ENCODE results near the gene FAM187B.
"Not testable (repeated sequence)": the region's sequence is repeated elsewhere in the genome, so short reads cannot be mapped to it uniquely, and the experiment has no call there.

The FAM187B gene

GRCh38 chr19:35211545-35212230 is 16.9 kb downstream of the FAM187B start:
- peak; percentile 62 for DNase-seq

DNA sequence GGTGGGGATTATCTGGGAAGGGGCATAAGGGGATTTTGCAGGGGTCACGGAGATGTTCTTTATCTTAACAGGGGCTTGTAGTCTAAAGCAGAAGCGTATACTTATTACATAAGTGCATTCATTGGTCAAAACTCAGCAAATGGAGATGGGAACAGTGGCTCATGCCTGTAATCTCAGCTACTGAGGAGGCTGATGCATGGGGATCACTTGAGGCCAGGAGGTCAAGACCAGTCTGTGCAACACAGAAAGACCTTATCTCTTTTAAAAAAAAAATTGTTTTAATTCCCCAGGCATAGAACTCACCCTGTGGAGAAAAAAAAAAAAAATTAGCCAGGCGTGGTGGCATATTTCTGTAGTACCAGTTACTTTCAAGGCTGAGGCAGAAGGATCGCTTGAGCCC is 18.9 kb downstream of the FAM187B start:
- DNase-seq, result no peak

GRCh38 chr19:35208121-35208520 is 20.4 kb downstream of the FAM187B start:
- DNase-seq, result no peak

DNA sequence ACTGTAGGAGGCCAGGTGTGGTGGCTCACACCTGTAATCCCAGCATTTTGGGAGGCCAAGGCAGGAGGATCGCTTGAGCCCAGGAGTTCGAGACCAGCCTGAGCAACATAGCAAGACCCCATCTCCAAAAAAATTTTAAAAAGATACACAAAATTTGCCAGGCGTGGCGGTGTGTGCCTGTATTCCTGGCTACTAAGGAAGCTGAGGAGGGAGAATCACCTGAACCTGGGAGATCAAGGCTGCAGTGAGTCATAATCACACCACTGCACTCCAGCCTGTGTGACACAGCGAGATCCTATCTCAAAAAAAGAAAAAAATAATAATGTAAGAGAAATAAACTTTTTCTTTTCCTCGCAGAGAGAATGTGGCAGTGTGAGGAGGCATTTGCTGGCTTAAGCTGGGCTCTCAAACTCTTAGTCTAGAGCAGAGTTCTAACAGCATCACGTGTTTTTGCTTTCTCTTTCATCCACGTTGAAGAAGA is 21.1 kb downstream of the FAM187B start:
- no peak for DNase-seq

DNA sequence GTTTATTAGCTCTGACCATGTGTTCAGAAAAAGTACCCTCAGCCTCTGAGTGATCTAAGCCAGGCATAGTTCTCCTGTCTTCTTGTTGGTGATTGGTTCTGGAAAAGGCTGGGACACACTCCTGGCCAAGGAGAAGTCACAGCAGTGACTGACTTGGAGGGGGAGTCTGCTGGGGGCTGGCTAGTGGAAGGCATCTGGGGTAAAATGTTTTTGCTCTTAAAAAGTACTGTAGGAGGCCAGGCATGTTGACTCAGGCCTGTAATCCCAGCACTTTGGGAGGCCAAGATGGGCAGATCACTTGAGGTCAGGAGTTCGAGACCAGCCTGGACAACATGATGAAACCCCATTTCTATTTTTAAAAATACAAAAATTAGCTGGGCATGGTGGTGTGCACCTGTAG is 21.7 kb downstream of the FAM187B start:
- no peak for DNase-seq

DNA sequence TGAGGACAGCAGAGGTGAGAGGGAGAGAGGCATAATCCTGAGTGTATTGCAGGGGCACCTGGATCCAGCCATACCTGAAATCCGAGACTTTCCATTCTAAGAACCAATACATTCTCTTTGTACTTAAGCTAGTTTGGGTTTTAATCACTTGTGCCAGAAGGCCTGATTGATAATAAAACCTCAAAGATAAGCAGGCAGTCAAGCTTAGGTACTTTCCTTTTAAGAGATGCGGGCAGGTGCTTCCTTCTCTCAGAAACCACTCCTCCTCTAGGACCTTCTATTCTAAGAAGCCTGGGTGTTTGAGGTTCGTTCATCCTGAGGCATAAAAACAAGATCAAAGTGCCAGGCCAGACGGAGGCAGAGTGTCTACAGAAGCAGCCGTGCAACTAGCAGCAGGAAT is 22.2 kb downstream of the FAM187B start:
- DNase-seq, result peak; percentile 62

GRCh38 chr19:35205733-35206323 is 22.7 kb downstream of the FAM187B start:
- no peak for DNase-seq

- peak; percentile 72 for DNase-seq
These were observed 23.5 kb downstream of the FAM187B start for GRCh38 chr19:35204799-35205732.

DNA sequence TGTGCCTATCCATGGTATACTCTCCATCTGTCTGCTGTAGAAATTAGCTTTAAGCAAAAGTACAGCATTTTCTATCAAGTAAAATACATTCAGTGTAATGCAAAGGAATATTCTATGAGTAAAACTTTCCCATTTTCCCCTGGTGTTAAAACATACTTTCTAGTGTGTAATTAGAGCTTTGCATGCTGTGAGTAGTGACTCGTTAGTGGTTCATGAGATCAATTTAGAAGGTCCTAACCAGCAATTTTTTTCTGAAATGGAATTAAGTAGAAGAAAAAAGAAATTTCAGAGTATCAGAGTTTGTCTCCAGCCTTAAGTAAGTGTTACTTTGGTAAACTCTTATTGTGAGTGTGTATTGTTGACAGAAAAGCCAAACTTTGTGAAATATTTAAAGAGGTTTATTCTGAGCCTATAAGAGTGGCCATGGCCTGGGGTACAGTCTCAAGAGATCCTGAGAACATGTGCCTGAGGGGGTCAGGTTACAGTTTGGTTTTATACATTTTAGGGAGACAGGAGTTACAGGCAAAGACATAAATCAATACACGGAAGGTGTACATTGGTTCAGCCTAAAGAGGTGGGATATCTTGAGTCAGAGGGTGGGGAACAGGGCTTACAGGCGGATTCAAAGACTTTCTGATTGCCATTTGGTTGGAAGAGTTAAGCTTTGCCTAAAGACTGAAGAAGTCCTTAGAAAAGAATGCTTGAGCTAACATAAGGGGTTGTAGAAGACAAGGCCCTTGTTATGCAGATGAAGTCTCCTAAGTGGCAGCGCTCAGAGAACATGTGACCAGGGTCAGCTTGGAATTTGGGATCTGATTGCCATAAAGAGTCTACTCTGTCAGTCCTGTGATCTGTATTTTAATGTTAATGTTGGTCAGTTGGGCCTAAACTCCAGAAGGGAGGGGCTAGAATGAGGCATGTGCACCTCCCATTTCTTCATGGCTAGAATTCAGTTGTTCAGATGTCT is 25.5 kb downstream of the FAM187B start:
- DNase-seq, result no peak

DNA sequence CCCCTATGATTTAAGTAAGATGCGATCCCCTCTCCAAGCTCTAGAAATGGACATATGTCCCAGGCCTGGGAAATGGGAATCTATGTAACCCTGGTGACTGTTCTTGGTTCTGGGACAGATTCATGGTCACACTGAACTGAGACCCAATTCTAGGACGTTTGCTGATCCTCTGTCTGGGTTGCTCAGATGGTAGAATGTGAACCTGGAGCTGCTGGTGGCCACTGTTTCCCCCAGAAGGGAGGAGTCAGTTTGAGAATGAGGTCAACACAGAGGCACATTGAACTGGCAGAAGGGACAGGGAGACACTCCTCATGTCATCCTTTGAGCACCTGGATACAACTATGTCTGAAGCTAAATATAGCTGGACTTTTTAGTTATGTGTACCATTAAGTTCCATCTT is 29.1 kb downstream of the FAM187B start:
- no peak for DNase-seq

DNA sequence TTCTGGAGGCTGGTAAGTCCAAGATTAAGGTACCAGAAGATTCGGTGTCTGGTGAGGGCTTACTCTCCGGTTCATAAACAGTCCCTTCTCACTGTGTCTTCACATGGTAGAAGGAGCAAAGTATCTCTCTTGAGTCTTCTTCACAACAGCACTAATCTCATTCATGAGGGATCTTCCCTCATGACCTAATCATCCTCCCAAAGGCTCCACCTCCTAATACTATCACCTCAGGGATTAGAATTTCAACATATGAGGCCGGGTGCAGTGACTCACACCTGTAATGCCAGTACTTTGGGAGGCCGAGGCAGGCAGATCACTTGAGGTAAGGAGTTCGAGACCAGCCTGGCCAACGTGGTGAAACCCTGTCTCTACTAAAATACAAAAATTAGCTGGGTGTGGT is 31.7 kb downstream of the FAM187B start:
- not testable (repeated sequence) for DNase-seq

GRCh38 chr19:35195830-35196229 is 32.7 kb downstream of the FAM187B start:
- no peak for DNase-seq

DNA sequence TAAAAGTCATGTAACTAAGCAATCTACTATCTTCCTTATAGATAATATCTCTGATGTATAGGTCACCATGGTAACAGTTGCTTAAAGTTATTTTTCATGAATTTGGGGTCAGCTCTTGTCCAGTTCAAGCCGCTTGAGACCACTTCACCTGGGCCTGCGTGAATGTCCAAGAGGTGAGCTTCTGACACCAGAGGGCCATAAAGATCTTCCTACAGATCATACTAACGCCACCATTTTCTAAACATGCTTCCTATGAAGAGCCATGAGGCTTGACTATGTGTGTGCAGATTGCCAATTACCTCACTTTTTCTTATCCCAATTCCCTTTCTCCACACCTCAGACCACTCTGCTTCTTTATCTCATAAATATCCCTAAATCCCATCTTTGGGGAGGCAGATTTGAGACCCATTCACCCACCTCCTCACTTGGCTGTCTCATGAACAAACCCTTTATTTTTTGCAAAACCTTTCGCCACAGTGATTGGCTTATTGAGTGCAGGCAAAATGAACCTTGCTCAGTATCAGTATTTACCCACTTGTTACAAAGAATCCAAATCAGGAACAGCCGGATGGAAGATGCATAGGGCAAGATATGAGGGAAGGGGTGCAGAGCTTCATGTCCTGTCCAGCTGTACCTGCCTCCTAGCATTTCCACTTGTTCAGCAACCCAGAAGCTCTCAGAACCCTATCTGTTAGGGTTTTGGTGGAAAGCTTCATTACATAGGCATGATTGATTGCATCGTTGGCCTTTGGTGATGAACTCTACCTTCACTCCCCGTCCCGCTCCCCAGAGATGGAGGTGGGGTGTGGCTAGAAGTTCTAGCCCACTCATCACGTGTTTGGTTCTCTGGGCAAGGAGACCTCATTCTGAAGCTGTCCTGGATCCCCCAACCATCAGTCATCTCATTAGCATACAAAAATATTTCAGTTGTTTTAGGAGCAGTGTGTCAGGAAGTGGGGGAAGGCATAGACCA is 34.2 kb downstream of the FAM187B start:
- no peak for DNase-seq

GRCh38 chr19:35184884-35185283 is 43.7 kb downstream of the FAM187B start:
- no peak for DNase-seq

GRCh38 chr19:35184267-35184666 is 44.3 kb downstream of the FAM187B start:
- no peak for DNase-seq

DNA sequence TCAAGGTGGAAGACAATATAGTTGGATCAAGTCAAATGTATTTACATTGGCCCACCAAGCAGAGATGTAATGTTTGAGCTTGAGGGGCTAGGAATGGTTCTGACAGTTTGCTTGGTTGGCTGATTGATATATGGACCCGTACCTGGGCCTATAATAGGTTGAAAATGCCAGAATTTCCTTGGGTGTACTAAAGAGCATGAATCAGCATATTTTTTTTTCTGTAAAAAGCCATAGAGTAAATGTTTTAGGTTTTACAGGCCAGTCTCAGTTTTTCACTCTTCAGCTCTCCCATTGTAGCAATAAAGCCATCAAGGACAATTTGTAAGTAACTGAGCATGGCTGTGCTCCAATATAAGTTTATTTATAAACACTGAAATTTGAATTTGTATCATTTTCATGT is 47.2 kb downstream of the FAM187B start:
- no peak for DNase-seq

DNA sequence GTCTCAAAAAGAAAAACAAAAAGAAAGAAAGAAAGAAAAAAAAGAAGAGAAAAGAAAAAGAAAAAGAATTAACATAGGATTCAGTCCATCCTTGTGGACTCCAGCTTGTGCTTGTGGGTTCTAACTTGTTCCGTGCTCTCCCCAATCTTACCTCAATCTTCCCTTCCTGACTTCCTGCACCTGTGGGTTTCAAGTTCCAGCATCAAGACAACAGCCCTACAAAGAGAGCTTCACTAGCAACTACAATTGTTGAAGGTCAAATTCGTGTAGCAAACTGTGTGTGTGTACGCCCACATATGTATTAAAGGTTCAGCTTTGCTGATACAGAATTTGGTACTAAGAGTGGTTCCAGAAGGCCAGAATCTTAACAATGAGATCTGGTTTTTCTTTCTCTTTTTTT is 48.7 kb downstream of the FAM187B start:
- DNase-seq, result no peak

DNA sequence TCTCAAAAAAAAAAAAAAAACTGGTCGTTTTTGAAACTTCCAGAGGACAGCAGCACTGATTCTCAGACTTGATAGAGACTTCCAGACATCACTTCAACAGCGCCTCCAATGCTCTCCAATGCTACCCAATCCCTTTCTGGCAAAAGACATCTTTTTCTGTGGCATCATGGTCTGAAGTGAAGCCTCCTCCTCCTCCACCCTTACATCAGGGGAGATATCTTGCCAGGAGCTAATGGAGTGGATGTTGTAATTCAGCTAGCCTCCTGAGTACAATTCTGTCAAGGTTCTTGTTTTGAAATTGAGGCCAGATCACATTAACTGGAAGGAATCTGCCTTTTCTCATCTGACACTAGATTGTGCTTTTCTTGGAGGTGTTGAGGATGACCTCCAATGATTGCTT is 49.8 kb downstream of the FAM187B start:
- DNase-seq, result no peak

GRCh38 chr19:35177377-35178274 is 50.9 kb downstream of the FAM187B start:
- DNase-seq, result peak; percentile 70

- DNase-seq, result no peak
These were observed 52.4 kb downstream of the FAM187B start for GRCh38 chr19:35176181-35176570.

Measured in hematopoietic multipotent progenitor cell treated with erythropoietin and hydrocortisone succinate and interleukin-3 and kit ligand, for 6 days (in vitro differentiated cells).